Stomach (tissue), 9 donors: ENCODE measurements around the gene SIX3. TPM values are rescaled to one million over a fixed set of nuclear protein-coding genes. Genes with fewer than 3 reads are reported as not detected.

Experiments
- DNase-seq, 2 donors: peaks; one replicate each; pipeline versions ENCODE4 v3.0.0 to v3.0.0-alpha.2; 2013 to 2019
- H3K27ac ChIP-seq, 5 donors: fragments of 200-600 bp in 4 of 5; sonication (generic) in 4 of 5; one replicate each; pipeline ENCODE4 v1.5.1; 2013 to 2019; ENCODE audit warnings: mild to moderate bottlenecking in 1 of 5, moderate library complexity in 1 of 5
- H3K27me3 ChIP-seq, 3 donors: fragments of 200-600 bp; sonication (generic); one replicate each; pipeline ENCODE4 v1.5.1; 2017 to 2019; ENCODE audit warnings: mixed run types in 1 of 3
- H3K36me3 ChIP-seq, 4 donors: fragments of 200-600 bp; sonication (generic); 1 replicate in 3 of 4; 2 replicates in 1 of 4; pipeline ENCODE4 v1.5.1; 2016 to 2019
- H3K4me1 ChIP-seq, 4 donors: fragments of 200-600 bp; sonication (generic); one replicate each; pipeline ENCODE4 v1.5.1; 2016 to 2019
- H3K4me3 ChIP-seq, 4 donors: fragments of 200-600 bp; sonication (generic) in 3 of 4; one replicate each; pipeline ENCODE4 v1.5.1; 2016 to 2019; ENCODE audit warnings: mild to moderate bottlenecking in 1 of 4
- H3K9me3 ChIP-seq, 4 donors: fragments of 200-600 bp; sonication (generic); one replicate each; pipeline ENCODE4 v1.5.1; 2016 to 2019
- CTCF ChIP-seq, 7 experiments: fragments of 450-650 bp in 4 of 7; fragments of 200-600 bp in 3 of 7; sonication (generic) in 3 of 7; IDR thresholded peaks; one replicate each; pipeline ENCODE4 v1.5.1; 2016 to 2019; ENCODE audit warnings: antibody characterized with exemption in 7 of 7, control low read depth in 2 of 7, mild to moderate bottlenecking in 1 of 7
- EP300 ChIP-seq: sonication (generic); formaldehyde crosslinking; IDR thresholded peaks from one replicate; pipeline ENCODE4 v1.6.1; 2017; ENCODE audit warnings: antibody characterized with exemption
- POLR2A ChIP-seq, 4 donors: fragments of 450-650 bp; IDR thresholded peaks; one replicate each; pipeline ENCODE4 v1.6.1; 2016; ENCODE audit warnings: antibody characterized with exemption in 4 of 4, control low read depth in 2 of 4, mild to moderate bottlenecking in 1 of 4, moderate library complexity in 1 of 4
- POLR2AphosphoS5 ChIP-seq, 3 donors: sonication (generic); formaldehyde crosslinking; IDR thresholded peaks; one replicate each; pipeline ENCODE4 v1.6.1; 2016; ENCODE audit warnings: antibody characterized with exemption in 3 of 3
- WGBS, 5 donors: extraction: QIAGEN DNeasy Blood & Tissue Kit in 3 of 5; methylation state at CpG; one replicate each; pipeline versions ENCODE4 v1.1.5 to v1.1.7; 2013 to 2018; 5-methylcytosine and 5-hydroxymethylcytosine counted together
- intact Hi-C: fragments of 100-400 bp; cut with DNase I; formaldehyde crosslinking; loops from one replicate; pipeline ENCODE4 v1.15.1; 2023; ENCODE audit warnings: low total_unique reads
- polyA plus RNA-seq, 3 donors: library from polyadenylated mRNA; stranded (reverse); fragments of 200-250 nt; gene quantifications; one replicate each; pipeline ENCODE4 v1.2.3, GENCODE V29; 2013
- total RNA-seq, 5 donors: library from RNA; depleted of rRNA; stranded (reverse); fragments of >200 nt; gene quantifications; one replicate each; pipeline versions ENCODE4 v1.1.0 to v1.2.3, GENCODE V29; 2014 to 2016
- donor health status: healthy with polysubstance abuse.
- donor health status: Bipolar disorder and iron deficiency.
- donor health status: healthy.

SIX3 gene
- total and polyA plus RNA-seq, 8 donors: not detected

GRCh38 chr2:44925561-44926136, 15.9 kb upstream of the SIX3 start:
- Histone ChIP-seq H3K4me3 (no peak overlapping the region), H3K36me3 (no peaks in the 10 kb centered on the region), H3K9me3 (no peaks in the 10 kb centered on the region), H3K4me1 (peaks cover 17 to 26% (median 21%) of the 10 kb centered on the region in 4 donors), H3K27me3 (peaks cover 33 to 100% (median 87%) of the 10 kb centered on the region in 3 donors), H3K27ac (no peak overlapping the region)
- intact Hi-C loops: no loop called here
- TF ChIP-seq CTCF (IDR thresholded peaks at IDR 0.05) (no peak), POLR2AphosphoS5 (IDR thresholded peaks at IDR 0.05) (no peak), POLR2A (IDR thresholded peaks at IDR 0.05) (no peak), EP300 (no peak)
- DNase-seq: no peak
- WGBS, 5 donors: 21 to 33% (median 23%) methylated on average over 4 of the region's 4 CpGs

DNA sequence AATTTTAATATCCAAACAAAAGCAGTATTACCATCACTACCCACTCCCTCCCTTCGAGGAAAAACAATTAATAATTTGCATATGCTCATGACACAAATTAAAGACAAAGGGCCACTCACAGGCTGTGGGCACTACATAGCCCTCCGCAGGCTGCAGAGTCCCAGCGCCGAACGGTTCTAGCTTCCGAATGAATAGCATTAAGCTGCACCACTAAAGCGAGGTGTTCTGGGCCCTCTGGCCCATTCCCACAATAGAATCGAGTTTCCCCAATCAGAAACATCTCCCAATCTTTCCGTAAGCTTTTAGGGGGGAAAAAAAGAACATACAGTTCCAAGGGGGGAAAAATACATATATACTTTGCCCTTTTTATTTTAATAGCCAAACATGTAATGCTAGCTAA, 14.5 kb upstream of the SIX3 start:
- no peak overlapping the region for H3K27ac ChIP-seq
- no peaks in the 10 kb centered on the region for H3K9me3 ChIP-seq
- peaks cover 17 to 26% (median 21%) of the 10 kb centered on the region in 4 donors for H3K4me1 ChIP-seq
- H3K36me3 ChIP-seq: no peaks in the 10 kb centered on the region
- intact Hi-C loops: no loop called here
- TF ChIP-seq EP300: no peak
- no peak for TF ChIP-seq POLR2A (IDR thresholded peaks at IDR 0.05)
- TF ChIP-seq POLR2AphosphoS5 (IDR thresholded peaks at IDR 0.05): no peak
- TF ChIP-seq CTCF (IDR thresholded peaks at IDR 0.05): no peak
- 20 to 27% (median 21%) methylated on average over 9 of the region's 9 CpGs for WGBS, 5 donors
- H3K27me3 ChIP-seq: peaks cover 38 to 100% (median 88%) of the 10 kb centered on the region in 3 donors
- H3K4me3 ChIP-seq: no peak overlapping the region
- no peak for DNase-seq

DNA sequence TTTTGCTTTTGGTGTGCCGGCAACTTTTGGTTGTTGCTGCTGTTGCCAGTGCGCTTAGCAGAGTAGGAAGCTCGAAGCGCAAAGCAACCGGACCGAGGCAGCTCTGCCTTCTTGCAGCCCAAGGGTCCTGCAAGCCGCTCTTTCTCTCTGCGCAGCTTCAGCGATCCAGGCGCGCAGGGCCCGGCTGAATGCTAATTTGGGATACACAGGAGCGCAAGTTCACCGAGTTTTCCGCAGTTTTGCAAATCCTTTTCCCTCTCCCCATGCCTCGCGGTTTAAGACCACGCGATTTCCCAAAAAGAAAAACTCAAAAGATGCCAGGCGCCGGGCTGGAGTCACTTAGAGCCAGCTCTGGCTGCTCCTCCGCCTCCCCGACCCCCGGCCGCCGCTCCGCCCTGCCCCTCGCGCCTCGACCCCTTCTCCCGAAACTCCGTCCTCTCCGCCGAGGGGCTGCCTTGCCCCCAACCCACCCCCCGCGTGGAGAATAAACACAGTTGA, 13.5 kb upstream of the SIX3 start:
- peak in 1 of 2 donors; percentile 19 for DNase-seq
- no peak for TF ChIP-seq POLR2AphosphoS5 (IDR thresholded peaks at IDR 0.05)
- TF ChIP-seq EP300: no peak
- TF ChIP-seq POLR2A (IDR thresholded peaks at IDR 0.05): no peak
- TF ChIP-seq CTCF (IDR thresholded peaks at IDR 0.05): no peak
- no peak overlapping the region for H3K27ac ChIP-seq
- H3K9me3 ChIP-seq: no peaks in the 10 kb centered on the region
- peak overlapping the region in 3 of 4 donors; percentile 30 to 47 (median 39) for H3K4me3 ChIP-seq
- 7 to 12% (median 10%) methylated on average over 36 of the region's 36 CpGs for WGBS, 5 donors
- peaks cover 17 to 32% (median 24%) of the 10 kb centered on the region in 4 donors for H3K4me1 ChIP-seq
- intact Hi-C loops: no loop called here
- H3K36me3 ChIP-seq: no peaks in the 10 kb centered on the region
- H3K27me3 ChIP-seq: peaks cover 43 to 100% (median 90%) of the 10 kb centered on the region in 3 donors

DNA sequence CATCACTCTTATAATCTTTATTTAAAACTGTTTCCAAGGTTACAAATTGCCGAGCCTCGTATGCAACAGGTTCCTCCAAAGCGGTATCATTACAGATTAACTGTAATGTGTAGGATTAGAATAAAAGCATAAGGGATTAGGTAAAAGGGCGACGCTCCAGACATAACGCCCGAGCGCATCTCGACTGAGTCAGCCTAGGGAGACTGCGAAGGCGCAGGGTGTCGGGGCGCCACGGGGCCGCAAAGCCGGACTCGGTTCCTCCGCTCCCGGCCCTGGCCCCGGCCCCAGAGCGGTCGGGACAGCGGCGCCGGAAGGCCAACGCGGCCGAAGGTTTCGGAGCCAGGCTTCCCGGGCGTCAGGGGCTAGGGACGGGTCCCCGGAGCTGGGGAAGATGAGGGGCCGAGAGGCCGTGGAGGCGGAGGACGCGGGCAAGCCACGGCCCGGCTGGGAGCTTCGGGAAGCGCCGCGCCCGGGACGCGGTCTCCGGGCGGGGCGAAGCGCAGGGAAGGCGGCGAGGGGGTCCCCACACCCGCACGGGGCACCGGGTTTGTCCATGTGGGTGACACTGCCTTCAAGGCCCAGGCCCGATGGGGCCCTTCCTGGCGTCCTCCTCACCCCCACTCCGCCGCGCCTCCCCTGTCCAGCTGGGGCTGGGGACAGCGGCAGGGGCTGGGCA, 12.9 kb upstream of the SIX3 start:
- 3 to 5% (median 3%) methylated on average over 22 to 62 of the region's 62 CpGs for WGBS, 5 donors

More for the DNA sequence above, 12.9 kb upstream of the SIX3 start:
- Histone ChIP-seq H3K27me3 (peaks cover 45 to 100% (median 90%) of the 10 kb centered on the region in 3 donors), H3K36me3 (no peaks in the 10 kb centered on the region), H3K9me3 (no peaks in the 10 kb centered on the region), H3K27ac (no peak overlapping the region), H3K4me3 (peak overlapping the region; percentile 24 to 47 (median 34)), H3K4me1 (peaks cover 17 to 38% (median 28%) of the 10 kb centered on the region in 4 donors)
- no peak for TF ChIP-seq POLR2A (IDR thresholded peaks at IDR 0.05)
- TF ChIP-seq POLR2AphosphoS5 (IDR thresholded peaks at IDR 0.05): no peak
- TF ChIP-seq CTCF (IDR thresholded peaks at IDR 0.05): no peak
- TF ChIP-seq EP300: no peak
- DNase-seq: peak in 1 of 2 donors; percentile 26
- intact Hi-C loops: no loop called here
